ENCODE measurements around the gene GFY.

Gene GFY

GRCh38 chr19:49409441-49410029 is 15.7 kb upstream of the GFY start:
- DNase-seq, result peak; percentile 52

GRCh38 chr19:49411681-49412326 is 13.4 kb upstream of the GFY start:
- no peak for DNase-seq

- no peak for DNase-seq
Observed at GRCh38 chr19:49413348-49413747, 11.8 kb upstream of the GFY start.

GRCh38 chr19:49414256-49414655 is 10.9 kb upstream of the GFY start:
- DNase-seq, result no peak

GRCh38 chr19:49415102-49415809 is 9.9 kb upstream of the GFY start:
- DNase-seq, result no peak

- DNase-seq, result no peak
Observed at GRCh38 chr19:49415810-49416200, 9.4 kb upstream of the GFY start.

- no peak for DNase-seq
Observed at GRCh38 chr19:49417088-49417487, 8.1 kb upstream of the GFY start.

- no peak for DNase-seq
Observed at GRCh38 chr19:49418511-49418910, 6.7 kb upstream of the GFY start.

GRCh38 chr19:49419173-49419572 is 6.0 kb upstream of the GFY start:
- DNase-seq, result no peak

- no peak for DNase-seq
Observed at GRCh38 chr19:49420227-49420626, 5.0 kb upstream of the GFY start.

- peak; percentile 46 for DNase-seq
Observed at GRCh38 chr19:49421039-49421877, 3.9 kb upstream of the GFY start.

- no peak for DNase-seq
Observed at GRCh38 chr19:49421878-49422202, 3.3 kb upstream of the GFY start.

- DNase-seq, result peak; percentile 58
Observed at GRCh38 chr19:49422407-49423070, 2.6 kb upstream of the GFY start.

GRCh38 chr19:49423071-49423984 is 1.9 kb upstream of the GFY start, which contains the start of gene PTH2:
TSS of gene PTH2 (minus strand) at chr19:49423441. CDS start at chr19:49423339, 102 bp downstream.
- no peak for DNase-seq

- peak; percentile 61 for DNase-seq
Observed at GRCh38 chr19:49423985-49424303, 1.2 kb upstream of the GFY start.

- no peak for DNase-seq
Observed at GRCh38 chr19:49425922-49426592, 869 bp downstream of the GFY start.

GRCh38 chr19:49427339-49427738 is 2.2 kb downstream of the GFY start:
- DNase-seq, result no peak

GRCh38 chr19:49427855-49428546 is 2.8 kb downstream of the GFY start:
- peak; percentile 37 for DNase-seq

- no peak for DNase-seq
Observed at GRCh38 chr19:49428547-49429451, 3.6 kb downstream of the GFY start.
